Activated naive CD4-positive, alpha-beta T cell treated with anti-CD3 and anti-CD28 coated beads, Interleukin-2, amount 10 ng/mL, durations not matched to agents 7 days and 5 days (primary cell): Measurements from ENCODE around the gene SST.
"Not testable (repeated sequence)": the region's sequence is repeated elsewhere in the genome, so short reads cannot be mapped to it uniquely, and the experiment has no call there.

Source experiments
- CTCF ChIA-PET: fragments of 350-600 bp; sonication (Branson Sonifier 250); formaldehyde crosslinking; loops from one replicate; lab custom pipeline; 2021; ENCODE audit warnings: antibody characterized with exemption; lab: Charles Lee
- DNase-seq: peaks from one replicate; pipeline ENCODE4 v3.0.0-alpha.2; 2020
- H3K27ac Mint-ChIP-seq: one replicate; pipeline ENCODE4 v1.8.0; 2021; ENCODE audit warnings: mild to moderate bottlenecking, moderate library complexity, mixed read lengths
- H3K27me3 Mint-ChIP-seq: one replicate; pipeline ENCODE4 v1.8.0; 2021; ENCODE audit warnings: mild to moderate bottlenecking, mixed read lengths
- H3K36me3 Mint-ChIP-seq: one replicate; pipeline ENCODE4 v1.8.0; 2021; ENCODE audit warnings: mixed read lengths
- H3K4me1 Mint-ChIP-seq: one replicate; pipeline ENCODE4 v1.8.0; 2021; ENCODE audit warnings: mixed read lengths
- H3K4me3 Mint-ChIP-seq: one replicate; pipeline ENCODE4 v1.8.0; 2021; ENCODE audit warnings: mild to moderate bottlenecking, moderate library complexity, mixed read lengths
- H3K9me3 Mint-ChIP-seq: one replicate; pipeline ENCODE4 v1.8.0; 2021; ENCODE audit warnings: mixed read lengths

Gene SST

GRCh38 chr3:187698499-187699399 is 28.6 kb upstream of the SST start:
- CTCF ChIA-PET, result no interaction called here
- H3K4me1 Mint-ChIP-seq, result no peaks in the 10 kb centered on the region
- H3K4me3 Mint-ChIP-seq, result no peak overlapping the region
- no peak overlapping the region for H3K27ac Mint-ChIP-seq
- no peaks in the 10 kb centered on the region for H3K36me3 Mint-ChIP-seq
- no peak for DNase-seq
- H3K27me3 Mint-ChIP-seq, result peaks cover 44% of the 10 kb centered on the region
- no peaks in the 10 kb centered on the region for H3K9me3 Mint-ChIP-seq

GRCh38 chr3:187696021-187696420 is 25.8 kb upstream of the SST start:
- H3K36me3 Mint-ChIP-seq, result no peaks in the 10 kb centered on the region
- CTCF ChIA-PET, result interaction anchor here (1.3 to 3.9 kb wide), 2 partner anchors 17 to 376 kb away, joined by 4 to 14 read pairs; no protein-coding TSS in a partner anchor
- DNase-seq, result no peak
- no peak overlapping the region for H3K4me3 Mint-ChIP-seq
- H3K9me3 Mint-ChIP-seq, result no peaks in the 10 kb centered on the region
- no peak overlapping the region for H3K27ac Mint-ChIP-seq
- H3K4me1 Mint-ChIP-seq, result no peaks in the 10 kb centered on the region
- H3K27me3 Mint-ChIP-seq, result peaks cover 49% of the 10 kb centered on the region

- Mint-ChIP-seq H3K36me3 (no peaks in the 10 kb centered on the region), H3K4me3 (no peak overlapping the region), H3K9me3 (no peaks in the 10 kb centered on the region), H3K4me1 (no peaks in the 10 kb centered on the region), H3K27me3 (peaks cover 55% of the 10 kb centered on the region), H3K27ac (no peak overlapping the region)
- CTCF ChIA-PET, result interaction anchor here (0.6 to 3.9 kb wide), 3 partner anchors 15 to 376 kb away, joined by 3 to 14 read pairs (median 4); no protein-coding TSS in a partner anchor
- no peak for DNase-seq
These were observed 25.3 kb upstream of the SST start for GRCh38 chr3:187695449-187695848.

- peaks cover 56% of the 10 kb centered on the region for H3K27me3 Mint-ChIP-seq
- CTCF ChIA-PET, result interaction anchor here (1.3 to 3.9 kb wide), 2 partner anchors 16 to 375 kb away, joined by 4 to 14 read pairs; no protein-coding TSS in a partner anchor
- H3K27ac Mint-ChIP-seq, result no peak overlapping the region
- no peaks in the 10 kb centered on the region for H3K4me1 Mint-ChIP-seq
- H3K4me3 Mint-ChIP-seq, result no peak overlapping the region
- H3K36me3 Mint-ChIP-seq, result no peaks in the 10 kb centered on the region
- no peak for DNase-seq
- H3K9me3 Mint-ChIP-seq, result no peaks in the 10 kb centered on the region
These were observed 24.6 kb upstream of the SST start for GRCh38 chr3:187694801-187695200.

- no peaks in the 10 kb centered on the region for H3K9me3 Mint-ChIP-seq
- CTCF ChIA-PET, result interaction anchor here (3.9 kb wide), 1 partner anchor 14 kb away, joined by 14 read pairs; no protein-coding TSS in a partner anchor
- H3K4me1 Mint-ChIP-seq, result no peaks in the 10 kb centered on the region
- H3K36me3 Mint-ChIP-seq, result no peaks in the 10 kb centered on the region
- DNase-seq, result no peak
- peaks cover 49% of the 10 kb centered on the region for H3K27me3 Mint-ChIP-seq
- no peak overlapping the region for H3K27ac Mint-ChIP-seq
- H3K4me3 Mint-ChIP-seq, result no peak overlapping the region
These were observed 23.2 kb upstream of the SST start for GRCh38 chr3:187693431-187693830.

- Mint-ChIP-seq H3K9me3 (no peaks in the 10 kb centered on the region), H3K4me1 (no peaks in the 10 kb centered on the region), H3K27me3 (peaks cover 46% of the 10 kb centered on the region), H3K27ac (no peak overlapping the region), H3K36me3 (no peaks in the 10 kb centered on the region), H3K4me3 (no peak overlapping the region)
- CTCF ChIA-PET, result interaction anchor here (3.9 kb wide), 1 partner anchor 11 kb away, joined by 14 read pairs; no protein-coding TSS in a partner anchor
- no peak for DNase-seq
These were observed 19.8 kb upstream of the SST start for GRCh38 chr3:187689984-187690383.

GRCh38 chr3:187686621-187687273 is 16.6 kb upstream of the SST start:
- Mint-ChIP-seq H3K9me3 (no peaks in the 10 kb centered on the region), H3K27me3 (peaks cover 35% of the 10 kb centered on the region), H3K27ac (no peak overlapping the region), H3K4me1 (no peaks in the 10 kb centered on the region), H3K4me3 (no peak overlapping the region), H3K36me3 (no peaks in the 10 kb centered on the region)
- CTCF ChIA-PET, result no interaction called here
- DNase-seq, result no peak

- Mint-ChIP-seq H3K27me3 (peaks cover 28% of the 10 kb centered on the region), H3K36me3 (no peaks in the 10 kb centered on the region), H3K4me3 (no peak overlapping the region), H3K27ac (no peak overlapping the region), H3K9me3 (no peaks in the 10 kb centered on the region), H3K4me1 (no peaks in the 10 kb centered on the region)
- CTCF ChIA-PET, result no interaction called here
- no peak for DNase-seq
These were observed 15.8 kb upstream of the SST start for GRCh38 chr3:187685948-187686347.

GRCh38 chr3:187684880-187685279 is 14.7 kb upstream of the SST start:
- CTCF ChIA-PET, result interaction anchor here (10.5 kb wide), 1 partner anchor 365 kb away, joined by 394 read pairs; no protein-coding TSS in a partner anchor
- no peak for DNase-seq
- Mint-ChIP-seq H3K9me3 (no peaks in the 10 kb centered on the region), H3K27me3 (peaks cover 20% of the 10 kb centered on the region), H3K36me3 (no peaks in the 10 kb centered on the region), H3K4me3 (no peak overlapping the region), H3K27ac (no peak overlapping the region), H3K4me1 (no peaks in the 10 kb centered on the region)

- H3K36me3 Mint-ChIP-seq, result no peaks in the 10 kb centered on the region
- DNase-seq, result no peak
- no peak overlapping the region for H3K4me3 Mint-ChIP-seq
- no peaks in the 10 kb centered on the region for H3K9me3 Mint-ChIP-seq
- peaks cover 21% of the 10 kb centered on the region for H3K27me3 Mint-ChIP-seq
- H3K27ac Mint-ChIP-seq, result no peak overlapping the region
- no peaks in the 10 kb centered on the region for H3K4me1 Mint-ChIP-seq
- CTCF ChIA-PET, result interaction anchor here (10.5 kb wide), 1 partner anchor 365 kb away, joined by 394 read pairs; no protein-coding TSS in a partner anchor
These were observed 14.2 kb upstream of the SST start for GRCh38 chr3:187684444-187684843.

- H3K4me1 Mint-ChIP-seq, H3K4me3 Mint-ChIP-seq, DNase-seq, H3K27ac Mint-ChIP-seq, H3K9me3 Mint-ChIP-seq, H3K36me3 Mint-ChIP-seq: not testable (repeated sequence)
- H3K27me3 Mint-ChIP-seq, result peaks cover 17% of the 10 kb centered on the region
- CTCF ChIA-PET, result interaction anchor here (0.7 to 10.5 kb wide), 10 partner anchors 10 to 459 kb away, joined by 3 to 394 read pairs (median 4); partner anchors contain the start of genes RTP2 and SST
These were observed 11.6 kb upstream of the SST start for GRCh38 chr3:187681756-187682155.

- Mint-ChIP-seq H3K9me3 (no peaks in the 10 kb centered on the region), H3K27me3 (peaks cover 15% of the 10 kb centered on the region), H3K4me3 (no peak overlapping the region), H3K4me1 (no peaks in the 10 kb centered on the region), H3K36me3 (no peaks in the 10 kb centered on the region), H3K27ac (no peak overlapping the region)
- CTCF ChIA-PET, result interaction anchor here (0.6 to 10.5 kb wide), 48 partner anchors 8 to 1277 kb away, joined by 3 to 394 read pairs (median 4); partner anchors contain the start of genes RTP2 and SST
- DNase-seq, result peak; percentile 78
These were observed 9.6 kb upstream of the SST start for GRCh38 chr3:187679638-187680396.

- no peaks in the 10 kb centered on the region for H3K9me3 Mint-ChIP-seq
- H3K4me1 Mint-ChIP-seq, result no peaks in the 10 kb centered on the region
- H3K36me3 Mint-ChIP-seq, result no peaks in the 10 kb centered on the region
- CTCF ChIA-PET, result interaction anchor here (0.6 to 10.5 kb wide), 39 partner anchors 7 to 1278 kb away, joined by 3 to 394 read pairs (median 5); partner anchors contain the start of gene SST
- no peak overlapping the region for H3K4me3 Mint-ChIP-seq
- peaks cover 23% of the 10 kb centered on the region for H3K27me3 Mint-ChIP-seq
- peak; percentile 55 for DNase-seq
- H3K27ac Mint-ChIP-seq, result no peak overlapping the region
These were observed 8.6 kb upstream of the SST start for GRCh38 chr3:187678726-187679268.
